ENCODE measurements around the gene GPN3. TPM values are rescaled to one million over a fixed set of nuclear protein-coding genes. Genes with fewer than 3 reads are reported as not detected.

The GPN3 gene
- total and polyA plus RNA-seq, 2 of the 13 experiments (the other 11 are each of a cell fraction or from before 2014, with no cell fraction given): 28.7 to 29.5 TPM

DNA sequence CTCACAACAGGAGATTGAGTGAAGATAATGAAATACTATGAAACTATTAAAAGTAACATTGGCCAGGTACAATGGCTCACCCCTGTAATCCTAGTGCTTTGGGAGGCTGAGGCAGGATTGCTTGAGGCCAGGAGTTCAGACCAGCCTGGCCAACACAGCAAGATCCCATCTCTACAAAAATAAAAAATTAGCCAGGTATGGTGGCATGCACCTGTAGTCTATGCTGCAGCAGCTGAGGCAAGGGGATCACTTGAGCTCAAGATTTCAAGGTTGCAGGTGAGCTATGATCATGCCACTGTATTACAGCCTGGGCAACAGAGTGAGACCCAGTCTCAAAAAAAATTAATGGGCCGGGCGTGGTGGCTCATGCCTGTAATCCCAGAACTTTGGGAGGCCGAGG lies 48.9 kb upstream of the GPN3 start:
- H3K27me3 ChIP-seq (ENCODE audit: control insufficient read depth in 1 of 2, insufficient read depth in 2 of 2, low read length in 2 of 2): no peaks in the 10 kb centered on the region
- in situ Hi-C loops (cut with HindIII; ENCODE audit: extremely low pct_ligation_motif_present, low pct_unique_long_range_greater_than_20kb): no loop called here
- no peak for DNase-seq (ENCODE audit: low spot score)
- no peaks in the 10 kb centered on the region for H3K4me1 ChIP-seq (ENCODE audit: insufficient read depth, low read length)
- H3K4me2 ChIP-seq (ENCODE audit: low read depth, low read length): no peak overlapping the region
- intact Hi-C loops (cut with micrococcal nuclease; ENCODE audit: unreplicated experiment): no loop called here
- no peak for FAIRE-seq
- ChIA-PET CTCF (ENCODE audit: low intra/inter-chr PET ratio, low total read pairs) (no interaction called here), POLR2A (no interaction called here)
- H2AFZ ChIP-seq (ENCODE audit: low read length): no peak overlapping the region
- no peak overlapping the region for H3K4me3 ChIP-seq (replicated peaks in 1 of 3; ENCODE audit: insufficient read depth in 1 of 3, low read depth in 2 of 3, low read length in 3 of 3)
- no peak overlapping the region for H3K9ac ChIP-seq (ENCODE audit: insufficient read depth, low read depth, low read length)
- H3K36me3 ChIP-seq (replicated peaks in 1 of 2; ENCODE audit: control insufficient read depth in 1 of 2, insufficient read depth in 2 of 2, low read length in 2 of 2): no peaks in the 10 kb centered on the region
- H3K9me3 ChIP-seq (ENCODE audit: low read length): no peaks in the 10 kb centered on the region
- H3K79me2 ChIP-seq (ENCODE audit: insufficient read depth, low read length): no peaks in the 10 kb centered on the region
- no peak overlapping the region for H3K27ac ChIP-seq (ENCODE audit: extremely low read length, insufficient read depth, low read length)
- no TSS peak for BruUV-seq (replicated peaks)
- TF ChIP-seq ZNF121 (CRISPR knock-in tag; IDR thresholded peaks at IDR 0.05) (peak; percentile 82), TBX2 (CRISPR knock-in tag; IDR thresholded peaks at IDR 0.05; ENCODE audit: borderline replicate concordance) (no peak), MIER3 (CRISPR knock-in tag; IDR thresholded peaks at IDR 0.05; ENCODE audit: borderline replicate concordance) (no peak), MED8 (CRISPR knock-in tag; IDR thresholded peaks at IDR 0.05; ENCODE audit: insufficient replicate concordance) (no peak), FOSL1 (CRISPR knock-in tag; IDR thresholded peaks at IDR 0.05; ENCODE audit: borderline replicate concordance) (no peak), NFE2L1 (CRISPR knock-in tag; IDR thresholded peaks at IDR 0.05; ENCODE audit: borderline replicate concordance) (no peak)
- WGBS (ENCODE audit: low lambda C conversion rate): 58% methylated on average over 3 of the region's 3 CpGs
- no peaks in the 10 kb centered on the region for H4K20me1 ChIP-seq (ENCODE audit: insufficient read depth, low read length)
- ATAC-seq: no peak

DNA sequence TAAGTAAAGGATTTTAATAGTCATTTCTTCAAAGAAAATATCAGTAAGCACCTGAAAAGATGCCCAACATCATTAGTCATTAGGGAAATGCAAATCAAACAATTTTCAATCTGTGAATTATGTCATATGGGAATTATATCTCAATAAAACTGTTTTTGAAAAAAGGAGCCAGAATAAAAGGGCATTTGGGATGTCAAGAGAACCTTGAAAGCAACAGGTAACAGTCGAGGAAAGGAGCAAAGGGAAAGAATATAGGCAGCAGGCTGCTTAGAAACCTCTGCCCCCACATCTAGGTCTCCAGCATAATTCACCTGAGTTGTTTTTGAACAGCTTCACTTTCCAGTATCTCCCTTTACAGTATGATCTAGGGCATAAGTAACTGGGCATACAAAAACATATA lies 46.3 kb upstream of the GPN3 start:
- no peaks in the 10 kb centered on the region for H4K20me1 ChIP-seq (ENCODE audit: insufficient read depth, low read length)
- H3K27me3 ChIP-seq (ENCODE audit: control insufficient read depth in 1 of 2, insufficient read depth in 2 of 2, low read length in 2 of 2): no peaks in the 10 kb centered on the region
- H3K36me3 ChIP-seq (replicated peaks in 1 of 2; ENCODE audit: control insufficient read depth in 1 of 2, insufficient read depth in 2 of 2, low read length in 2 of 2): no peaks in the 10 kb centered on the region
- no peak overlapping the region for H2AFZ ChIP-seq (ENCODE audit: low read length)
- H3K27ac ChIP-seq (ENCODE audit: extremely low read length, insufficient read depth, low read length): no peak overlapping the region
- no peak overlapping the region for H3K4me2 ChIP-seq (ENCODE audit: low read depth, low read length)
- H3K9me3 ChIP-seq (ENCODE audit: low read length): no peaks in the 10 kb centered on the region
- no peak for FAIRE-seq
- ATAC-seq: no peak
- intact Hi-C loops (cut with micrococcal nuclease; ENCODE audit: unreplicated experiment) (no loop called here), in situ Hi-C loops (cut with HindIII; ENCODE audit: extremely low pct_ligation_motif_present, low pct_unique_long_range_greater_than_20kb) (loop anchor here (5.0 kb wide), 1 partner anchor 88 kb away; no protein-coding TSS in a partner anchor)
- POLR2A ChIA-PET: no interaction called here
- DNase-seq (ENCODE audit: low spot score): no peak
- H3K4me1 ChIP-seq (ENCODE audit: insufficient read depth, low read length): no peaks in the 10 kb centered on the region
- no TSS peak for BruUV-seq (replicated peaks)
- no peak overlapping the region for H3K9ac ChIP-seq (ENCODE audit: insufficient read depth, low read depth, low read length)
- CTCF ChIA-PET (ENCODE audit: low intra/inter-chr PET ratio, low total read pairs): no interaction called here
- WGBS (ENCODE audit: low lambda C conversion rate): 4% methylated on average over 1 of the region's 1 CpG
- H3K4me3 ChIP-seq (replicated peaks in 1 of 3; ENCODE audit: insufficient read depth in 1 of 3, low read depth in 2 of 3, low read length in 3 of 3): no peak overlapping the region
- no peaks in the 10 kb centered on the region for H3K79me2 ChIP-seq (ENCODE audit: insufficient read depth, low read length)
- TF ChIP-seq ZNF382 (CRISPR knock-in tag; IDR thresholded peaks at IDR 0.05; ENCODE audit: borderline replicate concordance) (no peak), U2AF1 (optimal IDR thresholded peaks at IDR 0.05; ENCODE audit: low read depth, low read length) (no peak), ZBTB1 (CRISPR knock-in tag; IDR thresholded peaks at IDR 0.05; ENCODE audit: borderline replicate concordance) (no peak), ZNF530 (CRISPR knock-in tag; IDR thresholded peaks at IDR 0.05; ENCODE audit: low read depth) (no peak), ZNF552 (CRISPR knock-in tag; IDR thresholded peaks at IDR 0.05; ENCODE audit: borderline replicate concordance) (no peak), ZNF569 (CRISPR knock-in tag; IDR thresholded peaks at IDR 0.05; ENCODE audit: borderline replicate concordance) (no peak), ZNF562 (CRISPR knock-in tag; IDR thresholded peaks at IDR 0.05; ENCODE audit: borderline replicate concordance) (no peak), ZNF207 (IDR thresholded peaks at IDR 0.05; ENCODE audit: borderline replicate concordance) (no peak)
- TF ChIP-seq, protein P1, sequence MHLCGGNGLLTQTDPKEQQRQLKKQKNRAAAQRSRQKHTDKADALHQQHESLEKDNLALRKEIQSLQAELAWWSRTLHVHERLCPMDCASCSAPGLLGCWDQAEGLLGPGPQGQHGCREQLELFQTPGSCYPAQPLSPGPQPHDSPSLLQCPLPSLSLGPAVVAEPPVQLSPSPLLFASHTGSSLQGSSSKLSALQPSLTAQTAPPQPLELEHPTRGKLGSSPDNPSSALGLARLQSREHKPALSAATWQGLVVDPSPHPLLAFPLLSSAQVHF (CRISPR knock-in tag; IDR thresholded peaks at IDR 0.05): no peak
- TF ChIP-seq, protein P2, sequence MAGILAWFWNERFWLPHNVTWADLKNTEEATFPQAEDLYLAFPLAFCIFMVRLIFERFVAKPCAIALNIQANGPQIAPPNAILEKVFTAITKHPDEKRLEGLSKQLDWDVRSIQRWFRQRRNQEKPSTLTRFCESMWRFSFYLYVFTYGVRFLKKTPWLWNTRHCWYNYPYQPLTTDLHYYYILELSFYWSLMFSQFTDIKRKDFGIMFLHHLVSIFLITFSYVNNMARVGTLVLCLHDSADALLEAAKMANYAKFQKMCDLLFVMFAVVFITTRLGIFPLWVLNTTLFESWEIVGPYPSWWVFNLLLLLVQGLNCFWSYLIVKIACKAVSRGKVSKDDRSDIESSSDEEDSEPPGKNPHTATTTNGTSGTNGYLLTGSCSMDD (CRISPR knock-in tag; IDR thresholded peaks at IDR 0.05): no peak
- TF ChIP-seq, protein P3, sequence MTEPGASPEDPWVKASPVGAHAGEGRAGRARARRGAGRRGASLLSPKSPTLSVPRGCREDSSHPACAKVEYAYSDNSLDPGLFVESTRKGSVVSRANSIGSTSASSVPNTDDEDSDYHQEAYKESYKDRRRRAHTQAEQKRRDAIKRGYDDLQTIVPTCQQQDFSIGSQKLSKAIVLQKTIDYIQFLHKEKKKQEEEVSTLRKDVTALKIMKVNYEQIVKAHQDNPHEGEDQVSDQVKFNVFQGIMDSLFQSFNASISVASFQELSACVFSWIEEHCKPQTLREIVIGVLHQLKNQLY (CRISPR knock-in tag; IDR thresholded peaks at IDR 0.05): no peak
- TF ChIP-seq, protein P4, sequence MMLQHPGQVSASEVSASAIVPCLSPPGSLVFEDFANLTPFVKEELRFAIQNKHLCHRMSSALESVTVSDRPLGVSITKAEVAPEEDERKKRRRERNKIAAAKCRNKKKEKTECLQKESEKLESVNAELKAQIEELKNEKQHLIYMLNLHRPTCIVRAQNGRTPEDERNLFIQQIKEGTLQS (CRISPR knock-in tag; IDR thresholded peaks at IDR 0.05): no peak

All from HepG2 (cell line).